ENCODE measurements around the gene TEX35.

TEX35 gene

GRCh38 chr1:178512566-178513277, at the start of gene TEX35:
TEX35 (plus strand) TSS chr1:178513109; CDS start chr1:178513189, 80 bp downstream.
- no peak for DNase-seq (ENCODE audit: low read depth)

GRCh38 chr1:178464141-178464540, 48.8 kb upstream of the TEX35 start:
- no peak for DNase-seq (ENCODE audit: low read depth)

GRCh38 chr1:178464566-178464965, 48.3 kb upstream of the TEX35 start:
- DNase-seq (ENCODE audit: low read depth) = no peak

GRCh38 chr1:178465011-178465410, 47.9 kb upstream of the TEX35 start:
- DNase-seq (ENCODE audit: low read depth) = peak; percentile 26

- no peak for DNase-seq (ENCODE audit: low read depth)
Measured at GRCh38 chr1:178467837-178468236, 45.1 kb upstream of the TEX35 start.

GRCh38 chr1:178470411-178470960, 42.4 kb upstream of the TEX35 start:
- no peak for DNase-seq (ENCODE audit: low read depth)

- no peak for DNase-seq (ENCODE audit: low read depth)
Measured at GRCh38 chr1:178472531-178472930, 40.4 kb upstream of the TEX35 start.

GRCh38 chr1:178477373-178477772, 35.5 kb upstream of the TEX35 start:
- no peak for DNase-seq (ENCODE audit: low read depth)

- DNase-seq (ENCODE audit: low read depth) = no peak
Measured at GRCh38 chr1:178477841-178478240, 35.1 kb upstream of the TEX35 start.

- DNase-seq (ENCODE audit: low read depth) = no peak
Measured at GRCh38 chr1:178483251-178483957, 29.5 kb upstream of the TEX35 start.

GRCh38 chr1:178484698-178485225, 28.1 kb upstream of the TEX35 start:
- DNase-seq (ENCODE audit: low read depth) = no peak

- DNase-seq (ENCODE audit: low read depth) = no peak
Measured at GRCh38 chr1:178485541-178485981, 27.3 kb upstream of the TEX35 start.

- no peak for DNase-seq (ENCODE audit: low read depth)
Measured at GRCh38 chr1:178486100-178487069, 26.5 kb upstream of the TEX35 start.

- DNase-seq (ENCODE audit: low read depth) = no peak
Measured at GRCh38 chr1:178487070-178487615, 25.8 kb upstream of the TEX35 start.

- DNase-seq (ENCODE audit: low read depth) = no peak
Measured at GRCh38 chr1:178488393-178488792, 24.5 kb upstream of the TEX35 start.

- DNase-seq (ENCODE audit: low read depth) = no peak
Measured at GRCh38 chr1:178489399-178489798, 23.5 kb upstream of the TEX35 start.

GRCh38 chr1:178490136-178490535, 22.8 kb upstream of the TEX35 start:
- no peak for DNase-seq (ENCODE audit: low read depth)

- DNase-seq (ENCODE audit: low read depth) = no peak
Measured at GRCh38 chr1:178490967-178491366, 21.9 kb upstream of the TEX35 start.

GRCh38 chr1:178491721-178492120, 21.2 kb upstream of the TEX35 start:
- no peak for DNase-seq (ENCODE audit: low read depth)

- no peak for DNase-seq (ENCODE audit: low read depth)
Measured at GRCh38 chr1:178492341-178492740, 20.6 kb upstream of the TEX35 start.

GRCh38 chr1:178493301-178493741, 19.6 kb upstream of the TEX35 start:
- DNase-seq (ENCODE audit: low read depth) = no peak

Measured in HS-5 (cell line).